ENCODE measurements around the gene C3orf62.
"Not testable (repeated sequence)": the region's sequence is repeated elsewhere in the genome, so short reads cannot be mapped to it uniquely, and the experiment has no call there.

C3orf62 gene

GRCh38 chr3:49269443-49270155, 7.4 kb downstream of the C3orf62 start:
- FAIRE-seq: peak; percentile 16

GRCh38 chr3:49266410-49267095, 10.5 kb downstream of the C3orf62 start:
- DNase-seq (ENCODE audit: insufficient read length, low spot score) (no peak), FAIRE-seq (no peak)

More at GRCh38 chr3:49269443-49270155, 7.4 kb downstream of the C3orf62 start:
- DNase-seq (ENCODE audit: insufficient read length, low spot score): no peak

- FAIRE-seq (no peak), DNase-seq (ENCODE audit: insufficient read length, low spot score) (no peak)
These were observed 11.2 kb downstream of the C3orf62 start for GRCh38 chr3:49265661-49266386.

- FAIRE-seq: no peak
These were observed 13.7 kb downstream of the C3orf62 start for GRCh38 chr3:49263159-49263889.

GRCh38 chr3:49260806-49261324, 16.2 kb downstream of the C3orf62 start:
- DNase-seq (ENCODE audit: insufficient read length, low spot score) (no peak), FAIRE-seq (no peak)

More at GRCh38 chr3:49263159-49263889, 13.7 kb downstream of the C3orf62 start:
- no peak for DNase-seq (ENCODE audit: insufficient read length, low spot score)

GRCh38 chr3:49257187-49257586, 19.8 kb downstream of the C3orf62 start:
- FAIRE-seq: no peak

GRCh38 chr3:49255718-49256511, 21.1 kb downstream of the C3orf62 start:
- no peak for DNase-seq (ENCODE audit: insufficient read length, low spot score)

More at GRCh38 chr3:49257187-49257586, 19.8 kb downstream of the C3orf62 start:
- DNase-seq (ENCODE audit: insufficient read length, low spot score): no peak

GRCh38 chr3:49255112-49255511, 21.9 kb downstream of the C3orf62 start:
- no peak for FAIRE-seq
- DNase-seq (ENCODE audit: insufficient read length, low spot score): no peak

More at GRCh38 chr3:49255718-49256511, 21.1 kb downstream of the C3orf62 start:
- FAIRE-seq: no peak

GRCh38 chr3:49253512-49253911, 23.5 kb downstream of the C3orf62 start:
- FAIRE-seq (no peak), DNase-seq (ENCODE audit: insufficient read length, low spot score) (no peak)

GRCh38 chr3:49248840-49249227, 28.2 kb downstream of the C3orf62 start:
- DNase-seq (ENCODE audit: insufficient read length, low spot score) (no peak), FAIRE-seq (no peak)

- DNase-seq (ENCODE audit: insufficient read length, low spot score): peak; percentile 65
- FAIRE-seq: no peak
These were observed 32.3 kb downstream of the C3orf62 start for GRCh38 chr3:49244581-49245205.

GRCh38 chr3:49240091-49240490, 36.9 kb downstream of the C3orf62 start:
- DNase-seq (ENCODE audit: insufficient read length, low spot score); FAIRE-seq: not testable (repeated sequence)

- DNase-seq (ENCODE audit: insufficient read length, low spot score): no peak
- peak; percentile 20 for FAIRE-seq
These were observed 38.5 kb downstream of the C3orf62 start for GRCh38 chr3:49238274-49239127.

GRCh38 chr3:49237344-49237743, 39.7 kb downstream of the C3orf62 start:
- DNase-seq (ENCODE audit: insufficient read length, low spot score) (no peak), FAIRE-seq (no peak)

GRCh38 chr3:49236226-49236625, 40.8 kb downstream of the C3orf62 start:
- FAIRE-seq: no peak
- no peak for DNase-seq (ENCODE audit: insufficient read length, low spot score)

- not testable (repeated sequence) for DNase-seq (ENCODE audit: insufficient read length, low spot score); FAIRE-seq
These were observed 48.2 kb downstream of the C3orf62 start for GRCh38 chr3:49228817-49229216.

- no peak for FAIRE-seq
- DNase-seq (ENCODE audit: insufficient read length, low spot score): no peak
These were observed 55.0 kb downstream of the C3orf62 start for GRCh38 chr3:49222002-49222401.

- not testable (repeated sequence) for DNase-seq (ENCODE audit: insufficient read length, low spot score); FAIRE-seq
These were observed 56.0 kb downstream of the C3orf62 start for GRCh38 chr3:49220985-49221563.
